AG10803 (cell line): ENCODE results near the gene GYS1.

Experiments
- DNase-seq: peaks from one replicate; pipeline ENCODE4 v3.0.0; 2010; ENCODE audit warnings: low read depth
- H3K4me3 ChIP-seq: 2 replicates; pipeline ENCODE4 v1.5.1; 2011; ENCODE audit warnings: mild to moderate bottlenecking, low read length, control low read depth
- CTCF ChIP-seq: conservative IDR thresholded peaks from 2 replicates; pipeline ENCODE4 v1.5.1; 2011; ENCODE audit warnings: mild to moderate bottlenecking, low read length, control low read depth, inconsistent platforms

Gene GYS1

GRCh38 chr19:48966541-48967345, 26.4 kb downstream of the GYS1 start:
- peak overlapping the region; percentile 100 for H3K4me3 ChIP-seq
- TF ChIP-seq CTCF: no peak
- DNase-seq: no peak

- TF ChIP-seq CTCF: no peak
- DNase-seq: peak; percentile 76
- H3K4me3 ChIP-seq: peak overlapping the region; percentile 100
Observed at GRCh38 chr19:48965806-48966540, 27.1 kb downstream of the GYS1 start.

- DNase-seq: peak; percentile 95
- no peak for TF ChIP-seq CTCF
- peak within 1 kb of the TSS; percentile 100 for H3K4me3 ChIP-seq
Observed at GRCh38 chr19:48965040-48965805, 27.9 kb downstream of the GYS1 start, which contains the start of gene FTL. TSS of gene FTL (plus strand) at chr19:48965309. CDS start at chr19:48965508, 199 bp downstream.

- peak overlapping the region; percentile 33 for H3K4me3 ChIP-seq
- no peak for TF ChIP-seq CTCF
- peak; percentile 76 for DNase-seq
Observed at GRCh38 chr19:48964205-48965039, 28.7 kb downstream of the GYS1 start.

- TF ChIP-seq CTCF: no peak
Observed at GRCh38 chr19:48963371-48964204, 29.5 kb downstream of the GYS1 start.

GRCh38 chr19:48962849-48963165, 30.3 kb downstream of the GYS1 start:
- DNase-seq: no peak
- no peak overlapping the region for H3K4me3 ChIP-seq
- no peak for TF ChIP-seq CTCF

More at GRCh38 chr19:48963371-48964204, 29.5 kb downstream of the GYS1 start:
- peak; percentile 68 for DNase-seq
- H3K4me3 ChIP-seq: peak overlapping the region; percentile 33
